Stimulated activated naive CD4-positive, alpha-beta T cell treated with Interleukin-2 at 50 U/mL for 16 hours (primary cell): ENCODE measurements around the gene HPS5.
A peak's percentile ranks its signal among the peaks of the same experiment; 100 is the strongest.
"Not testable (repeated sequence)": the region's sequence is repeated elsewhere in the genome, so short reads cannot be mapped to it uniquely, and the experiment has no call there.

Experiments used
- DNase-seq: peaks from one replicate; lab custom pipeline; 2025; lab: John Stamatoyannopoulos, UW

HPS5 gene

GRCh38 chr11:18321969-18322711 is at the start of gene HPS5, which contains the start of gene GTF2H1:
Gene HPS5 (minus strand): TSS chr11:18322140. CDS start chr11:18317858, 4,282 bp downstream.
Gene GTF2H1 (plus strand): TSS chr11:18322567. CDS start chr11:18333075, 10,508 bp downstream.
- peak; percentile 94 for DNase-seq

- no peak for DNase-seq
Observed at GRCh38 chr11:18371279-18371678, 49.3 kb upstream of the HPS5 start.

- DNase-seq, result no peak
Observed at GRCh38 chr11:18369398-18369797, 47.5 kb upstream of the HPS5 start.

GRCh38 chr11:18368221-18368620 is 46.3 kb upstream of the HPS5 start:
- no peak for DNase-seq

GRCh38 chr11:18367431-18367830 is 45.5 kb upstream of the HPS5 start:
- DNase-seq, result no peak

- DNase-seq, result no peak
Observed at GRCh38 chr11:18366286-18366685, 44.3 kb upstream of the HPS5 start.

- DNase-seq, result no peak
Observed at GRCh38 chr11:18365741-18366140, 43.8 kb upstream of the HPS5 start.

GRCh38 chr11:18364495-18365073 is 42.6 kb upstream of the HPS5 start:
- DNase-seq, result no peak

- no peak for DNase-seq
Observed at GRCh38 chr11:18361154-18361553, 39.2 kb upstream of the HPS5 start.

- no peak for DNase-seq
Observed at GRCh38 chr11:18358646-18359045, 36.7 kb upstream of the HPS5 start.

GRCh38 chr11:18352581-18352980 is 30.6 kb upstream of the HPS5 start:
- DNase-seq, result no peak

GRCh38 chr11:18347471-18348125 is 25.7 kb upstream of the HPS5 start:
- no peak for DNase-seq

GRCh38 chr11:18332891-18333290 is 11.0 kb upstream of the HPS5 start:
- DNase-seq, result no peak

- DNase-seq, result no peak
Observed at GRCh38 chr11:18332302-18332701, 10.4 kb upstream of the HPS5 start.

- DNase-seq, result no peak
Observed at GRCh38 chr11:18330921-18331320, 9.0 kb upstream of the HPS5 start.

- DNase-seq, result no peak
Observed at GRCh38 chr11:18329196-18329870, 7.4 kb upstream of the HPS5 start.

GRCh38 chr11:18324381-18324780 is 2.4 kb upstream of the HPS5 start:
- DNase-seq, result no peak

- not testable (repeated sequence) for DNase-seq
Observed at GRCh38 chr11:18323881-18324280, 1.9 kb upstream of the HPS5 start.

GRCh38 chr11:18322818-18323570 is 1.1 kb upstream of the HPS5 start:
- DNase-seq, result no peak

GRCh38 chr11:18321578-18321968 is 367 bp downstream of the HPS5 start:
- no peak for DNase-seq

GRCh38 chr11:18320617-18321016 is 1.3 kb downstream of the HPS5 start:
- DNase-seq, result no peak

- no peak for DNase-seq
Observed at GRCh38 chr11:18319914-18320313, 2.0 kb downstream of the HPS5 start.
